ENCODE measurements around the gene SCRN1. TPM values are rescaled to one million over a fixed set of nuclear protein-coding genes. Genes with fewer than 3 reads are reported as not detected.
A peak's percentile ranks its signal among the peaks of the same experiment; 100 is the strongest.

Gene SCRN1
- total RNA-seq, 1 experiment from 2014 or later = 37.9 TPM

GRCh38 chr7:29991937-29992336 lies 2.3 kb upstream of the SCRN1 start:
- ChIA-PET POLR2A (ENCODE audit: unreplicated experiment) (interaction anchor here (0.6 kb wide), 1 partner anchor 38 kb away, joined by 3 read pairs; no protein-coding TSS in a partner anchor), CTCF (no interaction called here)
- Histone ChIP-seq H3K9me3 (ENCODE audit: low read length) (no peaks in the 10 kb centered on the region), H2AFZ (ENCODE audit: low read length) (no peak overlapping the region), H4K20me1 (ENCODE audit: low read length) (no peaks in the 10 kb centered on the region), H3K9ac (ENCODE audit: low read length) (no peak overlapping the region), H3K4me1 (ENCODE audit: insufficient read depth, low read length) (peaks cover 39% of the 10 kb centered on the region), H3F3A (ENCODE audit: low read length, unreplicated experiment) (peaks cover 7% of the 10 kb centered on the region), H3K79me2 (ENCODE audit: low read length) (peaks cover 30% of the 10 kb centered on the region), H3K4me2 (ENCODE audit: low read length) (no peak overlapping the region), H3K9me2 (replicated peaks; ENCODE audit: low read length) (no peaks in the 10 kb centered on the region), H3K4me3 (ENCODE audit: low read length) (no peak overlapping the region), H3K27me3 (ENCODE audit: low read length) (no peaks in the 10 kb centered on the region), H3K36me3 (ENCODE audit: low read depth, low read length) (no peaks in the 10 kb centered on the region), H3K27ac (ENCODE audit: low read length) (no peak overlapping the region)
- BruUV-seq (replicated peaks) = no TSS peak
- intact Hi-C loops (cut with micrococcal nuclease) = no loop called here
- no peak for TF ChIP-seq EZH2 (IDR thresholded peaks at IDR 0.05; ENCODE audit: low read length, unreplicated experiment)
- TF ChIP-seq, protein P1, sequence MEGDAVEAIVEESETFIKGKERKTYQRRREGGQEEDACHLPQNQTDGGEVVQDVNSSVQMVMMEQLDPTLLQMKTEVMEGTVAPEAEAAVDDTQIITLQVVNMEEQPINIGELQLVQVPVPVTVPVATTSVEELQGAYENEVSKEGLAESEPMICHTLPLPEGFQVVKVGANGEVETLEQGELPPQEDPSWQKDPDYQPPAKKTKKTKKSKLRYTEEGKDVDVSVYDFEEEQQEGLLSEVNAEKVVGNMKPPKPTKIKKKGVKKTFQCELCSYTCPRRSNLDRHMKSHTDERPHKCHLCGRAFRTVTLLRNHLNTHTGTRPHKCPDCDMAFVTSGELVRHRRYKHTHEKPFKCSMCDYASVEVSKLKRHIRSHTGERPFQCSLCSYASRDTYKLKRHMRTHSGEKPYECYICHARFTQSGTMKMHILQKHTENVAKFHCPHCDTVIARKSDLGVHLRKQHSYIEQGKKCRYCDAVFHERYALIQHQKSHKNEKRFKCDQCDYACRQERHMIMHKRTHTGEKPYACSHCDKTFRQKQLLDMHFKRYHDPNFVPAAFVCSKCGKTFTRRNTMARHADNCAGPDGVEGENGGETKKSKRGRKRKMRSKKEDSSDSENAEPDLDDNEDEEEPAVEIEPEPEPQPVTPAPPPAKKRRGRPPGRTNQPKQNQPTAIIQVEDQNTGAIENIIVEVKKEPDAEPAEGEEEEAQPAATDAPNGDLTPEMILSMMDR (conservative IDR thresholded peaks at IDR 0.05; ENCODE audit: low read depth, low read length) = no peak
- no peak for DNase-seq
- no peak for ATAC-seq

DNA sequence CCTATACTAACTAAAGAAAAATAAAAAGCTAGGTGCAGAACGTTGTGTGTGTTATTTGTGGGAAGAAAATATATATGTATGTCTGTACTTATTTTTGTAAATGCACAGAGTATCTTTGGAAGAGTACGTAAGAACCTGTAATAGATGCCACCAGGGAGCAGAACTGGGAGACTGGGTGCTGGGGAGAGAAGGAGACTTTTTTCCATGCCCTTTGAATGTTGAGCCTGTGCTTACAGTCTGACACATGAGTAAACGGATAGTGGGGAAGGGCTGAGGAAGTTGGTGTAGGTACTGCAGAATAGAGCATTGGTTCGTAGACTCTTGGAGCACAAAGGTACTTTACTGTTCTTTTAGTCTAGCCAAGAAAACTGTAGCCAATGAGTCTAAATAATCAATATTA lies 1.3 kb upstream of the SCRN1 start:
- H3K9me3 ChIP-seq (ENCODE audit: low read length) = no peaks in the 10 kb centered on the region
- POLR2A ChIA-PET (ENCODE audit: unreplicated experiment) = no interaction called here
- DNase-seq = peak; percentile 32
- H4K20me1 ChIP-seq (ENCODE audit: low read length) = no peaks in the 10 kb centered on the region
- TF ChIP-seq EZH2 (IDR thresholded peaks at IDR 0.05; ENCODE audit: low read length, unreplicated experiment) = no peak
- TF ChIP-seq EZH2phosphoT487 (IDR thresholded peaks at IDR 0.05; ENCODE audit: borderline replicate concordance, low read length) = no peak
- TF ChIP-seq, protein P1 (conservative IDR thresholded peaks at IDR 0.05; ENCODE audit: low read depth, low read length) = no peak
- H3K4me1 ChIP-seq (ENCODE audit: insufficient read depth, low read length) = peaks cover 45% of the 10 kb centered on the region
- H3K36me3 ChIP-seq (ENCODE audit: low read depth, low read length) = no peaks in the 10 kb centered on the region
- CTCF ChIA-PET = no interaction called here
- no peak overlapping the region; the same call in 1 of the 2 replicates for H3K4me3 ChIP-seq (ENCODE audit: low read length)
- intact Hi-C loops (cut with micrococcal nuclease) = no loop called here
- peaks cover 7% of the 10 kb centered on the region for H3F3A ChIP-seq (ENCODE audit: low read length, unreplicated experiment)
- peaks cover 40% of the 10 kb centered on the region for H3K79me2 ChIP-seq (ENCODE audit: low read length)
- no peak overlapping the region for H3K9ac ChIP-seq (ENCODE audit: low read length)
- no peak for ATAC-seq
- no peak overlapping the region for H3K27ac ChIP-seq (ENCODE audit: low read length)
- H3K27me3 ChIP-seq (ENCODE audit: low read length) = no peaks in the 10 kb centered on the region
- H2AFZ ChIP-seq (ENCODE audit: low read length) = no peak overlapping the region
- no TSS peak for BruUV-seq (replicated peaks)
- H3K9me2 ChIP-seq (replicated peaks; ENCODE audit: low read length) = no peaks in the 10 kb centered on the region
- peak overlapping the region; percentile 81; the same call in 1 of the 2 replicates for H3K4me2 ChIP-seq (ENCODE audit: low read length)

- Histone ChIP-seq H3K9me3 (ENCODE audit: low read length) (no peaks in the 10 kb centered on the region), H3K27ac (ENCODE audit: low read length) (peak overlapping the region; percentile 94), H4K20me1 (ENCODE audit: low read length) (no peaks in the 10 kb centered on the region), H3K79me2 (ENCODE audit: low read length) (peaks cover 55% of the 10 kb centered on the region), H3K36me3 (ENCODE audit: low read depth, low read length) (no peaks in the 10 kb centered on the region), H2AFZ (ENCODE audit: low read length) (peak overlapping the region; percentile 95), H3K27me3 (ENCODE audit: low read length) (no peaks in the 10 kb centered on the region), H3K4me3 (ENCODE audit: low read length) (peak overlapping the region; percentile 97), H3K4me2 (ENCODE audit: low read length) (peak overlapping the region; percentile 90), H3K9me2 (replicated peaks; ENCODE audit: low read length) (no peaks in the 10 kb centered on the region), H3K4me1 (ENCODE audit: insufficient read depth, low read length) (peaks cover 41% of the 10 kb centered on the region), H3K9ac (ENCODE audit: low read length) (peak overlapping the region; percentile 94), H3F3A (ENCODE audit: low read length, unreplicated experiment) (peaks cover 3% of the 10 kb centered on the region)
- TF ChIP-seq EZH2phosphoT487 (IDR thresholded peaks at IDR 0.05; ENCODE audit: borderline replicate concordance, low read length) = no peak
- TF ChIP-seq, protein P1 (conservative IDR thresholded peaks at IDR 0.05; ENCODE audit: low read depth, low read length) = no peak
- no peak for TF ChIP-seq EZH2 (IDR thresholded peaks at IDR 0.05; ENCODE audit: low read length, unreplicated experiment)
- intact Hi-C loops (cut with micrococcal nuclease) = loop anchor here (1.0 to 5.0 kb wide), 3 partner anchors 39 to 154 kb away; no protein-coding TSS in a partner anchor
- ChIA-PET CTCF (no interaction called here), POLR2A (ENCODE audit: unreplicated experiment) (interaction anchor here (0.7 kb wide), 1 partner anchor 16 kb away, joined by 12 read pairs; no protein-coding TSS in a partner anchor)
- TSS peak; percentile 89 for BruUV-seq (replicated peaks)
- ATAC-seq = peak; percentile 17
- DNase-seq = peak; percentile 51
Measured at GRCh38 chr7:29988424-29989256, 961 bp downstream of the SCRN1 start.
